ENCODE data around the gene GLRX5. TPM values are rescaled to one million over a fixed set of nuclear protein-coding genes. Genes with fewer than 3 reads are reported as not detected.

Gene GLRX5
- total RNA-seq, 3 donors from 2014 or later = 29.1 to 36.1 (median 33.6) TPM

DNA sequence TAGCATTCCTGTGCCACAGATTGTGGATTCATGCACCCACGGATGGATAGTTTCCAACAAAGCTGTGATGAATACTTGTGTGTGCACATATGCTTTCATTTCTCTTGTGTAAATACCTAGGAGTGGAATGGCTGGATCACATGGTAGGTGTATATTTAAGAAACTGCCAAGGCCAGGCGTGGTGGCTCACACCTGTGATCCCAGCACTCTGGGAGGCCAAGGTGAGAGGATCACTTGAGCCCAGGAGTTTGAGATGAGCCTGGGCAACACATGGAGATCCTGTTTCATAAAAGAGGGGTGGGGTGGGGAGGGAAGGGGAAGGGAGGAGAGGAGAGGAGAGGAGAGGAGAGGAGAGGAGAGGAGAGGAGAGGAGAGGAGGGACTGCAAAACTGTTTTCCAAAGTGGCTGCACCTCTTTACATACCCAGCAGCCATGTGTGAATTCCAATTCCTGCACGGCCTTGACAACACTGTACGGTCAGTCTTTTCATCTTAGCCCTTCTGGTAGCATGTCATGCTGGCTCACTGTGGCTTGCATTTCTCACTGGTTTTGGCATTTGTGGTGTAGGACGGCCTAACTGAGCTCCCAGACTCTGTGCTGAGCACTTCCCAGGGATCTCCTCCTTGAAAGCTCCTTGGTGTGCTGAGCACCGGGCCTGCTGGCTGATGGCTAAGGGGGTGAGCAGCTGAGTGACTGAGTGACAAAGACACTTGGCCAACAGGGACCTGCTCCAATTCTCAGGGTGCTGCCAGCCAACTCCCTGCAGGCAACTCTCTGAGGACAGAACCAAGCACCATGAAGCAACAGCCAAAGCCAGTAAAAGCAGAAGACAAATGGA lies 46.3 kb upstream of the GLRX5 start:
- TF ChIP-seq, protein P1, sequence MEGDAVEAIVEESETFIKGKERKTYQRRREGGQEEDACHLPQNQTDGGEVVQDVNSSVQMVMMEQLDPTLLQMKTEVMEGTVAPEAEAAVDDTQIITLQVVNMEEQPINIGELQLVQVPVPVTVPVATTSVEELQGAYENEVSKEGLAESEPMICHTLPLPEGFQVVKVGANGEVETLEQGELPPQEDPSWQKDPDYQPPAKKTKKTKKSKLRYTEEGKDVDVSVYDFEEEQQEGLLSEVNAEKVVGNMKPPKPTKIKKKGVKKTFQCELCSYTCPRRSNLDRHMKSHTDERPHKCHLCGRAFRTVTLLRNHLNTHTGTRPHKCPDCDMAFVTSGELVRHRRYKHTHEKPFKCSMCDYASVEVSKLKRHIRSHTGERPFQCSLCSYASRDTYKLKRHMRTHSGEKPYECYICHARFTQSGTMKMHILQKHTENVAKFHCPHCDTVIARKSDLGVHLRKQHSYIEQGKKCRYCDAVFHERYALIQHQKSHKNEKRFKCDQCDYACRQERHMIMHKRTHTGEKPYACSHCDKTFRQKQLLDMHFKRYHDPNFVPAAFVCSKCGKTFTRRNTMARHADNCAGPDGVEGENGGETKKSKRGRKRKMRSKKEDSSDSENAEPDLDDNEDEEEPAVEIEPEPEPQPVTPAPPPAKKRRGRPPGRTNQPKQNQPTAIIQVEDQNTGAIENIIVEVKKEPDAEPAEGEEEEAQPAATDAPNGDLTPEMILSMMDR (IDR thresholded peaks at IDR 0.05) = no peak
- no peak for TF ChIP-seq POLR2A (IDR thresholded peaks at IDR 0.05)
- TF ChIP-seq POLR2AphosphoS5 (IDR thresholded peaks at IDR 0.05) = no peak
- intact Hi-C loops (cut with DNase I; ENCODE audit: low total_unique reads) = no loop called here
- Histone ChIP-seq H3K27ac (peak overlapping the region; percentile 74), H3K36me3 (no peaks in the 10 kb centered on the region), H3K27me3 (no peaks in the 10 kb centered on the region), H3K4me3 (no peak overlapping the region), H3K9me3 (no peaks in the 10 kb centered on the region), H3K4me1 (peaks cover 7 to 25% of the 10 kb centered on the region in 2 donors)
- peak in 1 of 2 donors; percentile 64 for DNase-seq (ENCODE audit: low spot score in 2 of 2)

DNA sequence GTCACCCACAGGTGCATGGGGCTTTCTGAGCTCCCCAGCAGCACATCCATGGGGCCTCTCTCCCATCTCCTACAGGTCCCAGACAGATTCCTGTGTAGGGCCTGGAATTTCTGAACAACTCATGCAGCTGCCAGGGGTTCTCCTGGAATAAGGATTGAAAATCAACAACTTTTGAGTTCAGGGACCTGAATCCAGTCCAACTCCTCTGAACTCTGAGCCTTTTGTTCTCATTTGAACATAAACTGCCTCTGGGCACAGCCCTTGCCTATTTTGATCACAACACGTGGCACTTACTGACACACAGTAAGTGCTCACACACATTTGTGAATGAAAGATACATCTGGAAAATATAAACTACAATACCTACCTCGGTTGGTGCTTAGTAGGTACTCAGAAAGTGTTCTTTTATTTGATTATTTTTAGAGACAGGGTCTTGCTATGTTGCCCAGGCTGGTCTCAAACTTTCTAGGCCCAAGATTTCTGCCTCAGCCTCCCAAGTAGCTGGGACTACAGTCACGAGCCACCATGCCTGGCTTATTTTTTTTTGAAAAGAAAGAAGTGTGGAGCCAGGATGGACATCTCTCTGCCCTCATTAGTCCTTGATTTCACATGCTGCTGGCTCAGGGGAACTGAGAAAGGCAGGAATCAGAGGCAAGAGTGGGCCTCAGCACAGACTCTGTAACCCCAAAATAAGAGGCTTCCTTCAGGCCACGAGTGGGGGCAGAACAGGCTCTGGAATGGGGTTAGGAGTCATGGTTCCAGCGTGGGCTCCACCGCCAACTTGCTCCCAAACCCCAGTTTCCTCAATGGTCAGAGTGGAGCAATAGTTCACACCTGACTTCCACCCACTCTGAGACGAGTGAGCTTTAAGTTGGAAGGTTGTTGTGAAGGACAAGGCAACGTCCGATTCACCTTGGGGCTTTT lies 45.4 kb upstream of the GLRX5 start:
- Histone ChIP-seq H3K9me3 (no peaks in the 10 kb centered on the region), H3K27me3 (no peaks in the 10 kb centered on the region), H3K36me3 (no peaks in the 10 kb centered on the region), H3K27ac (peak overlapping the region; percentile 74), H3K4me3 (no peak overlapping the region), H3K4me1 (peaks cover 7 to 20% of the 10 kb centered on the region in 2 donors)
- peak in 1 of 2 donors; percentile 61 for DNase-seq (ENCODE audit: low spot score in 2 of 2)
- TF ChIP-seq POLR2AphosphoS5 (IDR thresholded peaks at IDR 0.05) (peak in 1 of 3 donors; percentile 22), POLR2A (IDR thresholded peaks at IDR 0.05) (no peak)
- intact Hi-C loops (cut with DNase I; ENCODE audit: low total_unique reads) = no loop called here

DNA sequence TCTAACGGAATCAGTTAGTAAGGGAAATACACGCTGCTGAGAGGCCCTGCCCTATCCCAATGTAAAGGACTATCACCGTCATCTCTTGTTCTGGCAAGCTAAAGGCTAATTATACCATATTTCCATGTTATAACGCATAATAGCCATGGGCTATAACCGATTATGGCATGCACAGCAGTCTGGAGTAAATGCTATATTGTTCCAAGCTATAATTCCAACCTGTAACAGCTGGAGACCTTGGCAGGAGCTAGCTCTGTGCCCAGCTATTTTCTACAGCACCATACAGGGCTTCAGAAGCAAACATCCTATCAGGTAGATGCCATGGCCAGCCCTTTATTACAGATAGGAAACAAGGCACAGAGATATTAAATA lies 44.7 kb upstream of the GLRX5 start:
- no peaks in the 10 kb centered on the region for H3K9me3 ChIP-seq
- TF ChIP-seq POLR2A (IDR thresholded peaks at IDR 0.05) (no peak), POLR2AphosphoS5 (IDR thresholded peaks at IDR 0.05) (no peak)
- TF ChIP-seq, protein P1 (IDR thresholded peaks at IDR 0.05) = no peak
- no peaks in the 10 kb centered on the region for H3K36me3 ChIP-seq
- peak overlapping the region; percentile 74 for H3K27ac ChIP-seq
- intact Hi-C loops (cut with DNase I; ENCODE audit: low total_unique reads) = no loop called here
- no peak overlapping the region for H3K4me3 ChIP-seq
- DNase-seq (ENCODE audit: low spot score in 2 of 2) = no peak
- peaks cover 3 to 20% of the 10 kb centered on the region in 2 donors for H3K4me1 ChIP-seq
- H3K27me3 ChIP-seq = no peaks in the 10 kb centered on the region

DNA sequence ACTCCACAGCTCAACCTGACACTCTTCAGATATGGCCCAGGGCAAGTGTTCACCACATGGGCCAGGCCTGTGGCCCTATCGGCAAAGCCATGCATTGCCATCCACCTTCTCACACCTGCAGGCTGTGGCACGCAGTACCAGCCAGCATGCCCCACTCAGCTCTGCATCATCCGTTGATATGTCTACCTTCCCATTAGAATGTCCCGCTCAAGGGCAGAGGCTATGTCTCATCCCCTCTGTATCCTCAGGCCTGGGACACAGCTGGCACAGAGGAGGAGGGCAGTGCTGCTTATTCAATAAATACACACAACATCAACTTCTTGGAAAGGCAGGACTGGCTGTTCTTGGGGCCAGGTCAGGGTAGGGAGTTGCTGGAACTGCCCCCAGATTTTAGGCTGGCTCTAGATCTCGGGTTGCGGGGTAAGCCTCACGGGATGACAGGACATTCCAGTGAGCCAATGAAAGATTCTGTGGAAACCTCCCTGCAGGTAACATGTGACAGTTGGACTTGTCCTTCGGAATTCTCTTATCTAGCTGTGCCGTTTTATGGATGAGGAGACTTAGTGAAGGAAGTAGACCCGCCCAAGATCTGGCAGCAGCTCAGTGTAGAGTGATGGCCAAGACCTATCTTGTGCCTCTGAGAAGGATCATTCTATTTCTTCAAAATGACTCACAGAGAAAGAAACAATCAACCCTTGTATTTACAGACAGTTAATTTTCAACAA lies 44.0 kb upstream of the GLRX5 start:
- Histone ChIP-seq H3K27me3 (no peaks in the 10 kb centered on the region), H3K4me1 (peaks cover 3 to 20% of the 10 kb centered on the region in 2 donors), H3K4me3 (no peak overlapping the region), H3K36me3 (no peaks in the 10 kb centered on the region), H3K27ac (peak overlapping the region; percentile 51 to 74), H3K9me3 (no peaks in the 10 kb centered on the region)
- DNase-seq (ENCODE audit: low spot score in 2 of 2) = no peak
- intact Hi-C loops (cut with DNase I; ENCODE audit: low total_unique reads) = no loop called here
- TF ChIP-seq, protein P1 (IDR thresholded peaks at IDR 0.05) = no peak
- TF ChIP-seq POLR2A (IDR thresholded peaks at IDR 0.05) (no peak), POLR2AphosphoS5 (IDR thresholded peaks at IDR 0.05) (no peak)

DNA sequence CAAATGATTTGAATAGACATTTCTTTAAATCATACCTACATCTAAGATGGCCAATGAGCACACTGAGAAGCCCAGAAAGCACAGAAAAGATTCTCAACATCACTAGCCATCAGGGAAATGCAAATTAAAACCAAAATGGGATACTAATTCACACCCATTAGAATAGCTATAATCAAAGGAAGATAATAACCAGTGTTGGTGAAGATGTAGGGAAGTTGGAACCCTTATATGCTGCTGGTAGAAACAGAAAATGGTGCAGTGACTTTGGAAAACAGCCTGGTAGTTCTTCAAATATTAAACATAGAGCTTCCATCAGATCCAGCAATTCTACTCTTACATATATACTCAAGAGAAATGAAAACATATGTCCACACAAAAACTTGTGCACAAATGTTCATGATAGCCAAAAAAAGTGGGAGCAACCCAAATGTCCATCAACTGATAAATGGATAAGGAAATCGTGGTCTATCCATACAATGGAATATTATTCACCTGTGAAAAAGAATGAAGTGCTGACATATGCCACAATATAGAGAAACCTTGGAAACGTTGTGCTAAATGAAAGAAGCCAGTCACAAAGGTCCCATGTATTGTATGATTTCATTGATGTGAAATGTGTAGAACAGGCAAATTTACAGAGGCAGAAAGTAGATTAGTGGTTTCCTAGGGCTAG lies 42.8 kb upstream of the GLRX5 start:
- Histone ChIP-seq H3K36me3 (no peaks in the 10 kb centered on the region), H3K4me3 (no peak overlapping the region), H3K27ac (no peak overlapping the region), H3K27me3 (no peaks in the 10 kb centered on the region), H3K9me3 (no peaks in the 10 kb centered on the region), H3K4me1 (peaks cover 7 to 20% of the 10 kb centered on the region in 2 donors)
- intact Hi-C loops (cut with DNase I; ENCODE audit: low total_unique reads) = no loop called here
- TF ChIP-seq POLR2A (IDR thresholded peaks at IDR 0.05) = no peak
- TF ChIP-seq POLR2AphosphoS5 (IDR thresholded peaks at IDR 0.05) = no peak
- TF ChIP-seq, protein P1 (IDR thresholded peaks at IDR 0.05) = no peak
- no peak for DNase-seq (ENCODE audit: low spot score in 2 of 2)

All from breast epithelium (tissue), 4 donors.